GM12878 (cell line): ENCODE measurements around the gene STKLD1. TPM values are rescaled to one million over a fixed set of nuclear protein-coding genes. Genes with fewer than 3 reads are reported as not detected.
A peak's percentile ranks its signal among the peaks of the same experiment; 100 is the strongest.

Source experiments
- BACH1 ChIP-seq: fragments of 450-650 bp; IDR thresholded peaks from 2 replicates; pipeline ENCODE4 v1.6.1; 2017; ENCODE audit warnings: mild to moderate bottlenecking, borderline replicate concordance
- BCL11A ChIP-seq: IDR thresholded peaks from 2 replicates; pipeline ENCODE4 v1.6.1; 2011; ENCODE audit warnings: low read depth, low read length
- CBX5 ChIP-seq: sonication (generic); IDR thresholded peaks from 2 replicates; pipeline ENCODE4 v1.6.1; 2016; ENCODE audit warnings: low read depth, moderate library complexity, mild to moderate bottlenecking, inconsistent platforms
- DPF2 ChIP-seq: fragments of 450-650 bp; IDR thresholded peaks from 2 replicates; pipeline ENCODE4 v1.6.1; 2017; ENCODE audit warnings: mild to moderate bottlenecking
- EGR1 ChIP-seq, 2 experiments: IDR thresholded peaks; 1 replicate in 1 of 2; 2 replicates in 1 of 2; pipeline ENCODE4 v1.6.1; 2011 to 2012; ENCODE audit warnings: low read depth in 2 of 2, low read length in 2 of 2, borderline replicate concordance in 1 of 2, mild to moderate bottlenecking in 1 of 2, moderate library complexity in 1 of 2
- GABPA ChIP-seq: IDR thresholded peaks from 2 replicates; pipeline ENCODE4 v1.6.1; 2014; ENCODE audit warnings: antibody characterized with exemption, low read depth, mild to moderate bottlenecking, inconsistent platforms
- HDAC6 ChIP-seq: fragments of 200-600 bp; sonication (generic); IDR thresholded peaks from one replicate; pipeline ENCODE4 v1.8.0; 2017; ENCODE audit warnings: antibody characterized with exemption; ENCODE audit not compliant: unreplicated experiment
- KLF5 ChIP-seq: fragments of 450-650 bp; IDR thresholded peaks from 2 replicates; pipeline ENCODE4 v1.6.1; 2014; ENCODE audit warnings: mild to moderate bottlenecking; ENCODE audit not compliant: partially characterized antibody
- LARP7 ChIP-seq: fragments of 450-650 bp; IDR thresholded peaks from 2 replicates; pipeline ENCODE4 v1.6.1; 2017; ENCODE audit warnings: mild to moderate bottlenecking
- MTA2 ChIP-seq: fragments of 450-650 bp; IDR thresholded peaks from 2 replicates; pipeline ENCODE4 v1.6.1; 2016; ENCODE audit warnings: low read depth, mild to moderate bottlenecking, moderate library complexity
- MTA3 ChIP-seq: IDR thresholded peaks from 2 replicates; pipeline ENCODE4 v1.6.1; 2012; ENCODE audit warnings: low read length, inconsistent platforms, borderline replicate concordance
- NBN ChIP-seq: fragments of 450-650 bp; IDR thresholded peaks from 2 replicates; pipeline ENCODE4 v1.6.1; 2016
- NFYA ChIP-seq: IDR thresholded peaks from 2 replicates; pipeline ENCODE4 v1.6.1; 2011; ENCODE audit warnings: low read depth, mild to moderate bottlenecking, low read length, improper control_type of control experiment, borderline replicate concordance
- NR2C1 ChIP-seq: fragments of 450-650 bp; IDR thresholded peaks from 2 replicates; pipeline ENCODE4 v1.6.1; 2017; ENCODE audit warnings: antibody characterized with exemption, mild to moderate bottlenecking, moderate library complexity
- NR2F1 ChIP-seq: fragments of 450-650 bp; conservative IDR thresholded peaks from 2 replicates; pipeline ENCODE4 v1.6.1; 2017; ENCODE audit warnings: mild to moderate bottlenecking
- PAX5 ChIP-seq: IDR thresholded peaks from 2 replicates; pipeline ENCODE4 v1.6.1; 2011; ENCODE audit warnings: low read depth, low read length, borderline replicate concordance
- POLR2A ChIP-seq: IDR thresholded peaks from 2 replicates; pipeline ENCODE4 v1.6.1; 2011; ENCODE audit warnings: low read depth, mild to moderate bottlenecking, low read length
- POLR2AphosphoS2 ChIP-seq: IDR thresholded peaks from 2 replicates; pipeline ENCODE4 v1.6.1; 2011; ENCODE audit warnings: low read depth, mild to moderate bottlenecking, low read length, improper control_type of control experiment, moderate library complexity
- RBBP5 ChIP-seq: fragments of 200-600 bp; sonication (generic); conservative IDR thresholded peaks from 2 replicates; pipeline ENCODE4 v1.6.1; 2016
- SMAD5 ChIP-seq: IDR thresholded peaks from 2 replicates; pipeline ENCODE4 v1.6.1; 2016; ENCODE audit warnings: antibody characterized with exemption, low read depth
- SMC3 ChIP-seq: IDR thresholded peaks from 2 replicates; pipeline ENCODE4 v1.6.1; 2011; ENCODE audit warnings: low read length, improper control_type of control experiment, borderline replicate concordance
- SP1 ChIP-seq: IDR thresholded peaks from one replicate; pipeline ENCODE4 v1.6.1; 2011; ENCODE audit warnings: low read depth, low read length
- SPI1 ChIP-seq: IDR thresholded peaks from 2 replicates; pipeline ENCODE4 v1.6.1; 2011; ENCODE audit warnings: low read depth, mild to moderate bottlenecking, low read length, moderate library complexity, borderline replicate concordance; ENCODE audit not compliant: insufficient read depth
- SREBF2 ChIP-seq: IDR thresholded peaks from 2 replicates; pipeline ENCODE4 v1.6.1; 2012; ENCODE audit warnings: mild to moderate bottlenecking, low read length
- SRF ChIP-seq, 2 experiments: IDR thresholded peaks; 2 replicates each; pipeline ENCODE4 v1.6.1; 2011; ENCODE audit warnings: low read depth in 2 of 2, low read length in 2 of 2, mild to moderate bottlenecking in 1 of 2, moderate library complexity in 1 of 2
- YY1 ChIP-seq: IDR thresholded peaks from 2 replicates; pipeline ENCODE4 v1.6.1; 2011; ENCODE audit warnings: low read depth, mild to moderate bottlenecking, low read length
- ZNF217 ChIP-seq: fragments of 450-650 bp; IDR thresholded peaks from 2 replicates; pipeline ENCODE4 v1.6.1; 2017; ENCODE audit warnings: antibody characterized with exemption, mild to moderate bottlenecking
- polyA plus RNA-seq, 11 experiments: library from polyadenylated mRNA; depleted of rRNA in 4 of 11; unstranded in 6 of 11; stranded (reverse) in 5 of 11; fragments of >200 nt; fragmentation: Nextera tagmentation in 4 of 11; fragmentation: Illumina TruSeq in 1 of 11; extraction: Ambion mirVana in 4 of 11; extraction: Trizol in 1 of 11; gene quantifications; 1 replicate in 1 of 11; 2 replicates in 10 of 11; pipeline versions ENCODE4 v1.2.1 to v1.2.3, GENCODE V29; 2011 to 2016; ENCODE audit warnings: inconsistent platforms in 2 of 11, missing spikeins in 2 of 11, low read depth in 1 of 11
- total RNA-seq, 4 experiments: library from RNA; depleted of rRNA in 3 of 4; stranded (reverse); fragments of >200 nt in 3 of 4; fragmentation: Illumina TruSeq in 1 of 4; extraction: Trizol in 1 of 4; gene quantifications; 2 replicates each; pipeline versions ENCODE4 v1.2.1 to v1.2.3, GENCODE V29; 2013 to 2021
- TF ChIP-seq, protein P1 (sequence below): IDR thresholded peaks from 2 replicates; pipeline ENCODE4 v1.6.1; 2011; ENCODE audit warnings: borderline replicate concordance, low read depth, mild to moderate bottlenecking, moderate library complexity, mixed read lengths, low read length; ENCODE audit not compliant: insufficient read depth; ENCODE audit errors: extremely low read length
- TF ChIP-seq, protein P2 (sequence below): IDR thresholded peaks from 2 replicates; pipeline ENCODE4 v1.6.1; 2012; ENCODE audit warnings: low read depth, low read length, improper control_type of control experiment
- TF ChIP-seq, protein P3 (sequence below): IDR thresholded peaks from 2 replicates; pipeline ENCODE4 v1.6.1; 2012; ENCODE audit warnings: low read length, inconsistent platforms
- TF ChIP-seq, protein P4 (sequence below), 3 experiments: IDR thresholded peaks in 2 of 3; conservative IDR thresholded peaks in 1 of 3; 2 replicates each; pipeline ENCODE4 v1.5.1; 2011; ENCODE audit warnings: low read depth in 3 of 3, low read length in 3 of 3, mild to moderate bottlenecking in 3 of 3, control low read depth in 2 of 3, moderate library complexity in 2 of 3, inconsistent platforms in 1 of 3, mixed read lengths in 1 of 3; ENCODE audit not compliant: control insufficient read depth in 2 of 3, insufficient read depth in 1 of 3; ENCODE audit errors: extremely low read depth in 1 of 3

STKLD1 gene
- total and polyA plus RNA-seq, 10 of the 15 experiments (the other 5 are each of a cell fraction or from before 2014, with no cell fraction given), result 0.07 to 0.40 (median 0.29) TPM; not detected in 4

DNA sequence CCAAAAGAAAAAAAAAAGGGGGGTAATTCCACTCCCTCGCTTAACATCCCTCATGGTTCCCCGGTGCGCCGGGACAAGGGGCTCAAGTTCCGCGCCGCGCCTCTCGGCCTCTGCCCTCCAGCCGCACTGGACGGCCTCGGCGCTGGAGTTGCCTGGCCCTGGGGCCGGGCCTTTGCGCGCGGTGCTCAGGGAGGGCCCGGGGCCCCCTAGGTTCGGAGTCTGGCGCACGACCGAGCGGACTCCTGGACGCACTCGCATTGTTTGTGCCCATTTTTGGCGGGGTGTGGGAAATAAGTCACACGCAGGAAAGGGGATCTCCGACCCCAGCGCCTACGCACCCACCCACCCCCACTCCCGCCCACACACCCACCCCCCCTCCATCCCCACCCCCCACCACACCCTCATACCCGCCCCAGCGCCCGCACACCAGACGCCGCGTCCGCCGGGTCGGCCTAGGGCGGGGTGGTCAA is 28.6 kb upstream of the STKLD1 start (continued):
- no peak for TF ChIP-seq GABPA
- TF ChIP-seq SMC3, result no peak
- TF ChIP-seq, protein P1, sequence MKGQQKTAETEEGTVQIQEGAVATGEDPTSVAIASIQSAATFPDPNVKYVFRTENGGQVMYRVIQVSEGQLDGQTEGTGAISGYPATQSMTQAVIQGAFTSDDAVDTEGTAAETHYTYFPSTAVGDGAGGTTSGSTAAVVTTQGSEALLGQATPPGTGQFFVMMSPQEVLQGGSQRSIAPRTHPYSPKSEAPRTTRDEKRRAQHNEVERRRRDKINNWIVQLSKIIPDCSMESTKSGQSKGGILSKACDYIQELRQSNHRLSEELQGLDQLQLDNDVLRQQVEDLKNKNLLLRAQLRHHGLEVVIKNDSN, result no peak
- 0 out of 2 replicates have a peak, but pooled peaks have one; percentile 4 for TF ChIP-seq NBN
- 0 out of 2 replicates have a peak, but pooled peaks have one; percentile 41 for TF ChIP-seq NR2F1
- TF ChIP-seq CBX5, result no peak
- TF ChIP-seq SRF (IDR thresholded peaks at IDR 0.05; ENCODE audit: low read depth in 2 of 2, low read length in 2 of 2), result peak; percentile 67 to 86; a peak in 3 of 4 replicates
- no peak for TF ChIP-seq PAX5
- no peak for TF ChIP-seq SREBF2
- no peak for TF ChIP-seq NFYA
- peak; percentile 51 for TF ChIP-seq HDAC6
- peak in 1 of 2 experiments; percentile 82; a peak in 2 of 3 replicates for TF ChIP-seq EGR1 (IDR thresholded peaks at IDR 0.05; ENCODE audit: borderline replicate concordance in 1 of 2, low read depth in 2 of 2, low read length in 2 of 2)
- TF ChIP-seq, protein P2, sequence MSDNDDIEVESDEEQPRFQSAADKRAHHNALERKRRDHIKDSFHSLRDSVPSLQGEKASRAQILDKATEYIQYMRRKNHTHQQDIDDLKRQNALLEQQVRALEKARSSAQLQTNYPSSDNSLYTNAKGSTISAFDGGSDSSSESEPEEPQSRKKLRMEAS, result 0 out of 2 replicates have a peak, but pooled peaks have one; percentile 0
- no peak for TF ChIP-seq BCL11A
- TF ChIP-seq SP1, result no peak
- no peak for TF ChIP-seq RBBP5
- peak; percentile 60; the same call in 1 of the 2 replicates for TF ChIP-seq BACH1
- no peak for TF ChIP-seq LARP7
- no peak for TF ChIP-seq POLR2AphosphoS2
- TF ChIP-seq, protein P3, sequence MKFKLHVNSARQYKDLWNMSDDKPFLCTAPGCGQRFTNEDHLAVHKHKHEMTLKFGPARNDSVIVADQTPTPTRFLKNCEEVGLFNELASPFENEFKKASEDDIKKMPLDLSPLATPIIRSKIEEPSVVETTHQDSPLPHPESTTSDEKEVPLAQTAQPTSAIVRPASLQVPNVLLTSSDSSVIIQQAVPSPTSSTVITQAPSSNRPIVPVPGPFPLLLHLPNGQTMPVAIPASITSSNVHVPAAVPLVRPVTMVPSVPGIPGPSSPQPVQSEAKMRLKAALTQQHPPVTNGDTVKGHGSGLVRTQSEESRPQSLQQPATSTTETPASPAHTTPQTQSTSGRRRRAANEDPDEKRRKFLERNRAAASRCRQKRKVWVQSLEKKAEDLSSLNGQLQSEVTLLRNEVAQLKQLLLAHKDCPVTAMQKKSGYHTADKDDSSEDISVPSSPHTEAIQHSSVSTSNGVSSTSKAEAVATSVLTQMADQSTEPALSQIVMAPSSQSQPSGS, result no peak
- peak; percentile 18; the same call in 1 of the 2 replicates for TF ChIP-seq DPF2
- no peak for TF ChIP-seq POLR2A
- TF ChIP-seq MTA2, result no peak
- no peak for TF ChIP-seq KLF5
- no peak for TF ChIP-seq MTA3
- TF ChIP-seq SMAD5, result no peak
- no peak for TF ChIP-seq SPI1
- no peak for TF ChIP-seq ZNF217
- TF ChIP-seq NR2C1, result no peak
- TF ChIP-seq, protein P4, sequence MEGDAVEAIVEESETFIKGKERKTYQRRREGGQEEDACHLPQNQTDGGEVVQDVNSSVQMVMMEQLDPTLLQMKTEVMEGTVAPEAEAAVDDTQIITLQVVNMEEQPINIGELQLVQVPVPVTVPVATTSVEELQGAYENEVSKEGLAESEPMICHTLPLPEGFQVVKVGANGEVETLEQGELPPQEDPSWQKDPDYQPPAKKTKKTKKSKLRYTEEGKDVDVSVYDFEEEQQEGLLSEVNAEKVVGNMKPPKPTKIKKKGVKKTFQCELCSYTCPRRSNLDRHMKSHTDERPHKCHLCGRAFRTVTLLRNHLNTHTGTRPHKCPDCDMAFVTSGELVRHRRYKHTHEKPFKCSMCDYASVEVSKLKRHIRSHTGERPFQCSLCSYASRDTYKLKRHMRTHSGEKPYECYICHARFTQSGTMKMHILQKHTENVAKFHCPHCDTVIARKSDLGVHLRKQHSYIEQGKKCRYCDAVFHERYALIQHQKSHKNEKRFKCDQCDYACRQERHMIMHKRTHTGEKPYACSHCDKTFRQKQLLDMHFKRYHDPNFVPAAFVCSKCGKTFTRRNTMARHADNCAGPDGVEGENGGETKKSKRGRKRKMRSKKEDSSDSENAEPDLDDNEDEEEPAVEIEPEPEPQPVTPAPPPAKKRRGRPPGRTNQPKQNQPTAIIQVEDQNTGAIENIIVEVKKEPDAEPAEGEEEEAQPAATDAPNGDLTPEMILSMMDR (IDR thresholded peaks at IDR 0.05 in 2 of 3, conservative IDR thresholded peaks at IDR 0.05 in 1 of 3; ENCODE audit: control insufficient read depth in 2 of 3, extremely low read depth in 1 of 3, insufficient read depth in 1 of 3, low read depth in 3 of 3, low read length in 3 of 3), result 0 out of 6 replicates have a peak, but pooled peaks of 1 of the 3 experiments have one; percentile 1
- TF ChIP-seq YY1, result 0 out of 2 replicates have a peak, but pooled peaks have one; percentile 14
